Trophoblast cell (in vitro differentiated cells and primary cell): ENCODE measurements around the gene HSP90AA1.

Experiments
- DNase-seq, 2 donors: peaks; one replicate each; pipeline ENCODE4 v3.0.0-alpha.2; 2016
- H2AFZ ChIP-seq: 2 replicates; pipeline ENCODE4 v1.6.1; 2013; ENCODE audit warnings: low read length, moderate library complexity, mild to moderate bottlenecking; ENCODE audit not compliant: insufficient read depth, poor library complexity
- H2AK5ac ChIP-seq: 2 replicates; pipeline ENCODE4 v1.6.1; 2013; ENCODE audit warnings: mild to moderate bottlenecking, low read length
- H2BK120ac ChIP-seq: 2 replicates; pipeline ENCODE4 v1.6.1; 2013; ENCODE audit warnings: low read length, mild to moderate bottlenecking, moderate library complexity; ENCODE audit not compliant: insufficient read depth, poor library complexity
- H2BK12ac ChIP-seq: 2 replicates; pipeline ENCODE4 v1.6.1; 2013; ENCODE audit warnings: mild to moderate bottlenecking, low read length, moderate library complexity
- H2BK5ac ChIP-seq: 2 replicates; pipeline ENCODE4 v1.6.1; 2013; ENCODE audit warnings: low read length, low read depth, moderate library complexity, mild to moderate bottlenecking; ENCODE audit not compliant: poor library complexity
- H3K14ac ChIP-seq: 2 replicates; pipeline ENCODE4 v1.6.1; 2013; ENCODE audit warnings: mild to moderate bottlenecking, low read length
- H3K18ac ChIP-seq: 2 replicates; pipeline ENCODE4 v1.6.1; 2013; ENCODE audit warnings: mild to moderate bottlenecking, low read length
- H3K23ac ChIP-seq: 2 replicates; pipeline ENCODE4 v1.6.1; 2013; ENCODE audit warnings: low read length
- H3K27ac ChIP-seq: 2 replicates; pipeline ENCODE4 v1.5.1; 2013; ENCODE audit warnings: low read depth, mild to moderate bottlenecking, inconsistent platforms, low read length, moderate library complexity
- H3K27me3 ChIP-seq: 2 replicates; pipeline ENCODE4 v1.6.1; 2013; ENCODE audit warnings: inconsistent platforms, mild to moderate bottlenecking, low read length, moderate library complexity; ENCODE audit not compliant: insufficient read depth
- H3K36me3 ChIP-seq, 2 experiments: 1 replicate in 1 of 2; 2 replicates in 1 of 2; pipeline ENCODE4 v1.6.1; 2013; ENCODE audit warnings: low read length in 2 of 2, mild to moderate bottlenecking in 2 of 2, moderate library complexity in 1 of 2; ENCODE audit not compliant: insufficient read depth in 2 of 2, control insufficient read depth in 1 of 2
- H3K4ac ChIP-seq: 2 replicates; pipeline ENCODE4 v1.6.1; 2013; ENCODE audit warnings: low read depth, mild to moderate bottlenecking, low read length, moderate library complexity
- H3K4me1 ChIP-seq, 2 experiments: 1 replicate in 1 of 2; 2 replicates in 1 of 2; pipeline ENCODE4 v1.6.1; 2013; ENCODE audit warnings: low read length in 2 of 2, mild to moderate bottlenecking in 2 of 2, moderate library complexity in 1 of 2; ENCODE audit not compliant: insufficient read depth in 2 of 2, control insufficient read depth in 1 of 2
- H3K4me2 ChIP-seq: 2 replicates; pipeline ENCODE4 v1.6.1; 2013; ENCODE audit warnings: inconsistent platforms, mild to moderate bottlenecking, low read length, moderate library complexity
- H3K4me3 ChIP-seq: 2 replicates; pipeline ENCODE4 v1.5.1; 2013; ENCODE audit warnings: mild to moderate bottlenecking, low read depth, low read length, inconsistent platforms
- H3K79me1 ChIP-seq: one replicate; pipeline ENCODE4 v1.6.1; 2013; ENCODE audit warnings: low read length
- H3K79me2 ChIP-seq: 2 replicates; pipeline ENCODE4 v1.6.1; 2013; ENCODE audit warnings: low read length, mild to moderate bottlenecking; ENCODE audit not compliant: control insufficient read depth, insufficient read depth, poor library complexity
- H3K9ac ChIP-seq: 2 replicates; pipeline ENCODE4 v1.6.1; 2013; ENCODE audit warnings: mild to moderate bottlenecking, low read length
- H3K9me3 ChIP-seq: 2 replicates; pipeline ENCODE4 v1.6.1; 2013; ENCODE audit warnings: low read depth, mild to moderate bottlenecking, control low read depth, inconsistent platforms, low read length; ENCODE audit not compliant: insufficient read depth
- H4K12ac ChIP-seq: 2 replicates; pipeline ENCODE4 v1.6.1; 2013; ENCODE audit warnings: low read depth, mild to moderate bottlenecking, low read length, moderate library complexity
- H4K8ac ChIP-seq: 2 replicates; pipeline ENCODE4 v1.6.1; 2013; ENCODE audit warnings: low read depth, mild to moderate bottlenecking, low read length, moderate library complexity
- H4K91ac ChIP-seq: one replicate; pipeline ENCODE4 v1.6.1; 2013; ENCODE audit warnings: low read depth, mild to moderate bottlenecking, low read length, moderate library complexity
- WGBS: extraction: QIAGEN DNeasy Blood & Tissue Kit; methylation state at CpG from one replicate; pipeline ENCODE4 v1.1.7; 2013; ENCODE audit warnings: missing lambda C conversion rate; ENCODE audit not compliant: insufficient read length, insufficient coverage; ENCODE audit errors: extremely low coverage; 5-methylcytosine and 5-hydroxymethylcytosine counted together

HSP90AA1 gene

DNA sequence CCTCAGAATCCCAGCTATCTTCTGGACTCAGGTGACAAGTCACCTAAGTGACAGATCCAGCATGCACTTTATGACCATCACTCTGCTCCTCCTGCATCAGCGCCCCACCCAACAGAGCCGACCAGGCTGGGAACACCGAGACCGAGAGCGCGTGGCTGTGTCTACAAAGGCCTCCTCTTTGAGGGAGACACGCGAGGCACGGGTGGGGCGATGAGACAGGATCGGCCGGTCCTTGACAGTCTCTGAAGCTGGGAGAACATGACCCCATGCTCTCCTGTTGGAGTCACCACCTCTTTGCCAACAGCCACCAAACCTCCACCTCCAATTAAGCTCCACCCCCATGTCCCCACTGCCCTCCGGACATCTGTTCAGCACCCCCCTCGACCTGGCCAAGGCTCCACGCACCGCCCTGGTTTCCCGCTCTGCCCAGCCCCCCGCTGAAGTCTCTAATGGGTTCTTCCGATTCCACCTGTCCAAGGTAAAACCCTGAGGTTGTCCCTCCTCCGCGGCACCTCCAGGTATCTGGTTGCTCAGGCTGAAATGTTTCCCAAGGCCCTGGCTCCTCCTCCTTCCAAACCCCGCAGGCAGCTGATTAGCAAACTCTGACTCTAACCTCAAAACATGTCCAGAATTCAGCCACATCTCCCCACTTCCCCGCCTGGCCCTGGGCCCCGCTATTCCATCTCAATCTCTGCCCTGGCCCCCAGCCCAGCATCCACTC, 31.5 kb downstream of the HSP90AA1 start:
- no peak overlapping the region for H2BK120ac ChIP-seq
- no peak overlapping the region for H3K18ac ChIP-seq
- no peak overlapping the region for H2AK5ac ChIP-seq
- no peak overlapping the region for H4K8ac ChIP-seq
- no peak overlapping the region for H3K4ac ChIP-seq
- no peak overlapping the region for H3K14ac ChIP-seq
- no peak overlapping the region for H3K4me3 ChIP-seq
- no peaks in the 10 kb centered on the region for H3K79me1 ChIP-seq
- peaks cover 26 to 37% of the 10 kb centered on the region in 2 experiments for H3K36me3 ChIP-seq
- H3K79me2 ChIP-seq: no peaks in the 10 kb centered on the region
- peaks cover 7% of the 10 kb centered on the region for H3K9me3 ChIP-seq
- no peak overlapping the region for H3K9ac ChIP-seq
- peak overlapping the region; percentile 29 for H2BK12ac ChIP-seq
- H3K4me1 ChIP-seq: peaks cover 12 to 14% of the 10 kb centered on the region in 2 experiments
- no peak overlapping the region for H2AFZ ChIP-seq
- peak overlapping the region; percentile 1 for H4K91ac ChIP-seq
- DNase-seq: peak; percentile 64 to 73
- peak overlapping the region; percentile 16 for H3K4me2 ChIP-seq
- H4K12ac ChIP-seq: no peak overlapping the region
- no peak overlapping the region for H3K27ac ChIP-seq
- no CpG with 5 or more reads among the region's 24 CpGs for WGBS
- H3K23ac ChIP-seq: no peak overlapping the region
- no peaks in the 10 kb centered on the region for H3K27me3 ChIP-seq
- no peak overlapping the region for H2BK5ac ChIP-seq

DNA sequence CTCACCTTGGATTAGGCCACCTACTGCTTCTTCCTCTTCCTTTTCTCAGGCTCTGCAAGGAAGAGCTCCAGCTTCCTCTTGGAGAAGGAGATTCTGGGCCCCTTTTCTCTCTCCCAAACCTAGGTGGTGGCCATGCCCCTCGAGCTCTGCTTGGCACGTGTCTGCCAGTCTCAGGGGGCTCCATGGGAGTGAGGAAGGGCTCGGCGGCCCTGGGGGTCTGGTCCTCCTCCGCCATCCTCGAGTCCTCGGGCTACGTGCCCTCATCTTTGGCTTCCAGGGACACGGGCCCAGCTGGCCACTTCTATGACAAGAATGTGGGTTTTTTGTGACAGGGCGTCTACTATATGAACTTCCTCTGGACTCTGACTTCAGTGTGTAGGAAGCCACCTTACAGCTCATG, 34.3 kb downstream of the HSP90AA1 start:
- peaks cover 54 to 66% of the 10 kb centered on the region in 2 experiments for H3K36me3 ChIP-seq
- H3K23ac ChIP-seq: no peak overlapping the region
- no peak overlapping the region for H2BK5ac ChIP-seq
- no peaks in the 10 kb centered on the region for H3K79me2 ChIP-seq
- no peaks in the 10 kb centered on the region for H3K27me3 ChIP-seq
- H2AFZ ChIP-seq: no peak overlapping the region
- no peak overlapping the region for H3K9ac ChIP-seq
- H3K18ac ChIP-seq: no peak overlapping the region
- H3K4me2 ChIP-seq: no peak overlapping the region
- no CpG with 5 or more reads among the region's 10 CpGs for WGBS
- H4K12ac ChIP-seq: no peak overlapping the region
- H2BK120ac ChIP-seq: no peak overlapping the region
- no peak overlapping the region for H3K4ac ChIP-seq
- no peak overlapping the region for H4K8ac ChIP-seq
- H3K14ac ChIP-seq: no peak overlapping the region
- H3K4me3 ChIP-seq: no peak overlapping the region
- no peak overlapping the region for H2BK12ac ChIP-seq
- H3K79me1 ChIP-seq: no peaks in the 10 kb centered on the region
- no peak overlapping the region for H3K27ac ChIP-seq
- peak in 1 of 2 donors; percentile 72 for DNase-seq
- peaks cover 9% of the 10 kb centered on the region for H3K9me3 ChIP-seq
- peaks cover 12 to 14% of the 10 kb centered on the region in 2 experiments for H3K4me1 ChIP-seq
- no peak overlapping the region for H4K91ac ChIP-seq
- no peak overlapping the region for H2AK5ac ChIP-seq

DNA sequence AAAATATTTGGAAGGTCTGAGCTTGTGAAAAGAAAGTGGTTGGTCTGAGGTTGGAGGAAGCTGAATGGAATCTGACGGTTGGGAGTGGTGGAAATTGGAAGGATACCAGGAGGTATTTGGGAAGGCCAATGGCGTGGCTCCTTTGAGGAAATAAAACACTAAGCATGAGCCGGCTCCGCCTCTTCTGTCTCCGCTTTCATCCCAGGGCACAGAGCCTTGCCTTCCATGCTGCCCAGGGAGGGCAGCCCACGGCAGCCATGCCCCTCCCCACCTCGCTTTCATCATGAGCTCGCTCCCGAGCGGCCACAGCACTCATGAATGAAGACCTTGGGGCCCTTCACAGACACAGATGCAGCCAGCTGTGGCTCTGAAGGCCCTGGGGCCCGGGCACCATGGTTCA, 36.2 kb downstream of the HSP90AA1 start:
- H3K23ac ChIP-seq: no peak overlapping the region
- H2BK120ac ChIP-seq: no peak overlapping the region
- no peaks in the 10 kb centered on the region for H3K27me3 ChIP-seq
- no peak overlapping the region for H4K8ac ChIP-seq
- H2AFZ ChIP-seq: no peak overlapping the region
- no peaks in the 10 kb centered on the region for H3K79me2 ChIP-seq
- H3K9me3 ChIP-seq: peaks cover 4% of the 10 kb centered on the region
- H3K9ac ChIP-seq: no peak overlapping the region
- H4K12ac ChIP-seq: no peak overlapping the region
- no peaks in the 10 kb centered on the region for H3K79me1 ChIP-seq
- H2AK5ac ChIP-seq: no peak overlapping the region
- no peak overlapping the region for H2BK12ac ChIP-seq
- H3K14ac ChIP-seq: no peak overlapping the region
- WGBS: no CpG with 5 or more reads among the region's 11 CpGs
- no peak overlapping the region for H3K4ac ChIP-seq
- H2BK5ac ChIP-seq: no peak overlapping the region
- no peak overlapping the region for H3K4me3 ChIP-seq
- DNase-seq: no peak
- peaks cover 68 to 73% of the 10 kb centered on the region in 2 experiments for H3K36me3 ChIP-seq
- no peak overlapping the region for H4K91ac ChIP-seq
- no peak overlapping the region for H3K27ac ChIP-seq
- no peak overlapping the region for H3K18ac ChIP-seq
- no peak overlapping the region for H3K4me2 ChIP-seq
- H3K4me1 ChIP-seq: peaks cover 7 to 8% of the 10 kb centered on the region in 2 experiments

DNA sequence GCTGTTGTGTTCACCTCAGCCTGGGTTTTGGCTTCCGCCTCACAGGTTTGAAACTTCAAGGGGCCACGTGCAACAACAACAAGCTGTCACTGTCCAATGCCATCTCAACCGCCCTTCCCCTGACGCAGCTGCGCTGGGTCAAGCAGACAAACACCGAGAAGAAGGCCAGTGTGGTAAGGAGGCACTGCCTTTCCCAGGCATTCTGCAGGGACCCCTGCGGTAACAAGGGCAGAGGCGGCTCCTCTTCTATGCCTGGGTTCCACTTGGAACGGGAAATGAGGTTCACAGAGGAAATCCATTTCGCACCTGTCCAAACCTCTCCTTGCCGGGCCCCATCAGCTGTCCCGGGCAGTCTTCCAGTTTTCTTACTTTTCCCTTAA, 36.8 kb downstream of the HSP90AA1 start:
- no peak overlapping the region for H3K18ac ChIP-seq
- H3K27ac ChIP-seq: no peak overlapping the region
- no peak overlapping the region for H2AK5ac ChIP-seq
- no peak for DNase-seq
- peaks cover 4% of the 10 kb centered on the region for H3K9me3 ChIP-seq
- H3K79me2 ChIP-seq: no peaks in the 10 kb centered on the region
- H3K23ac ChIP-seq: no peak overlapping the region
- H2AFZ ChIP-seq: no peak overlapping the region
- H3K9ac ChIP-seq: no peak overlapping the region
- H3K4me2 ChIP-seq: no peak overlapping the region
- WGBS: no CpG with 5 or more reads among the region's 12 CpGs
- no peak overlapping the region for H3K4ac ChIP-seq
- no peak overlapping the region for H2BK120ac ChIP-seq
- H3K79me1 ChIP-seq: no peaks in the 10 kb centered on the region
- H3K14ac ChIP-seq: no peak overlapping the region
- no peak overlapping the region for H4K91ac ChIP-seq
- peaks cover 69 to 71% of the 10 kb centered on the region in 2 experiments for H3K36me3 ChIP-seq
- no peak overlapping the region for H4K8ac ChIP-seq
- no peak overlapping the region for H2BK5ac ChIP-seq
- H3K4me3 ChIP-seq: peak overlapping the region; percentile 3
- no peaks in the 10 kb centered on the region for H3K27me3 ChIP-seq
- H3K4me1 ChIP-seq: peaks cover 2% of the 10 kb centered on the region in 2 experiments
- no peak overlapping the region for H2BK12ac ChIP-seq
- H4K12ac ChIP-seq: no peak overlapping the region
